ENCODE results near the gene EPHA8.

- TF ChIP-seq, protein P1, sequence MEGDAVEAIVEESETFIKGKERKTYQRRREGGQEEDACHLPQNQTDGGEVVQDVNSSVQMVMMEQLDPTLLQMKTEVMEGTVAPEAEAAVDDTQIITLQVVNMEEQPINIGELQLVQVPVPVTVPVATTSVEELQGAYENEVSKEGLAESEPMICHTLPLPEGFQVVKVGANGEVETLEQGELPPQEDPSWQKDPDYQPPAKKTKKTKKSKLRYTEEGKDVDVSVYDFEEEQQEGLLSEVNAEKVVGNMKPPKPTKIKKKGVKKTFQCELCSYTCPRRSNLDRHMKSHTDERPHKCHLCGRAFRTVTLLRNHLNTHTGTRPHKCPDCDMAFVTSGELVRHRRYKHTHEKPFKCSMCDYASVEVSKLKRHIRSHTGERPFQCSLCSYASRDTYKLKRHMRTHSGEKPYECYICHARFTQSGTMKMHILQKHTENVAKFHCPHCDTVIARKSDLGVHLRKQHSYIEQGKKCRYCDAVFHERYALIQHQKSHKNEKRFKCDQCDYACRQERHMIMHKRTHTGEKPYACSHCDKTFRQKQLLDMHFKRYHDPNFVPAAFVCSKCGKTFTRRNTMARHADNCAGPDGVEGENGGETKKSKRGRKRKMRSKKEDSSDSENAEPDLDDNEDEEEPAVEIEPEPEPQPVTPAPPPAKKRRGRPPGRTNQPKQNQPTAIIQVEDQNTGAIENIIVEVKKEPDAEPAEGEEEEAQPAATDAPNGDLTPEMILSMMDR (IDR thresholded peaks at IDR 0.05; ENCODE audit: low read length), result no peak
- TF ChIP-seq EZH2 (optimal IDR thresholded peaks at IDR 0.05; ENCODE audit: low read depth, low read length), result no peak
Observed at GRCh38 chr1:22616571-22616970, 53.3 kb downstream of the EPHA8 start.

Data from MM.1S (cell line).